ENCODE results near the gene ZBTB42.

ZBTB42 gene

GRCh38 chr14:104816616-104816884 is 15.6 kb downstream of the ZBTB42 start:
- no peaks in the 10 kb centered on the region for H3K27me3 ChIP-seq (ENCODE audit: control insufficient read depth, insufficient read depth, low read length)
- peak overlapping the region; percentile 20 for H3K4me3 ChIP-seq (ENCODE audit: low read length)
- no peaks in the 10 kb centered on the region for H3K36me3 ChIP-seq (ENCODE audit: control insufficient read depth, insufficient read depth, low read length)
- peak overlapping the region; percentile 78 for H3K9ac ChIP-seq (ENCODE audit: low read length)
- peaks cover 17% of the 10 kb centered on the region for H3K4me1 ChIP-seq (ENCODE audit: control insufficient read depth, insufficient read depth, low read length)
- no peaks in the 10 kb centered on the region for H3K9me3 ChIP-seq (ENCODE audit: control insufficient read depth, low read length)

GRCh38 chr14:104817930-104818713 is 17.2 kb downstream of the ZBTB42 start:
- Histone ChIP-seq H3K9me3 (ENCODE audit: control insufficient read depth, low read length) (no peaks in the 10 kb centered on the region), H3K9ac (ENCODE audit: low read length) (no peak overlapping the region), H3K27me3 (ENCODE audit: control insufficient read depth, insufficient read depth, low read length) (no peaks in the 10 kb centered on the region), H3K36me3 (ENCODE audit: control insufficient read depth, insufficient read depth, low read length) (no peaks in the 10 kb centered on the region), H3K4me3 (ENCODE audit: low read length) (no peak overlapping the region), H3K4me1 (ENCODE audit: control insufficient read depth, insufficient read depth, low read length) (peaks cover 18% of the 10 kb centered on the region)

DNA sequence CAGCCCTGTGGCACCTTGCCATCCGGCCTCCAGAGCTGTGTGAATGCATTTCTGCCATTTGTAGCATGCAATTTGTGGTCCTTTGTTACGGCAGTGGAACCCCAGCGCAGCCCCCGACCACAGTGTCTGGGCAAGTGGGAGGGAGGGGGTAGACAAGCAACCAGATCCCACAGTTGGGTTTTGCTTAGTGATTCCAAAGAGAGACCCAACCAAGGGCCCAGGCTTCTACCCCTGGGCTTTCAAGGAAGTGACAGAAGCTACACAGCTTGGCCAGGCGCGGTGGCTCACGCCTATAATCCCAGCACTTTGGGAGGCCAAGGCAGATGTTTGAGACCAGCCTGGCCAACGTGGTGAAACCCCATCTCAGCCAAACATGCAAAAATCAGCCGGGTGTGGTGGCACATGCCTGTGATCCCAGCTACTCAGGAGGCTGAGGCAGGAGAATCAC is 17.8 kb downstream of the ZBTB42 start:
- Histone ChIP-seq H3K9ac (ENCODE audit: low read length) (no peak overlapping the region), H3K9me3 (ENCODE audit: control insufficient read depth, low read length) (no peaks in the 10 kb centered on the region), H3K4me1 (ENCODE audit: control insufficient read depth, insufficient read depth, low read length) (peaks cover 18% of the 10 kb centered on the region), H3K4me3 (ENCODE audit: low read length) (no peak overlapping the region), H3K27me3 (ENCODE audit: control insufficient read depth, insufficient read depth, low read length) (no peaks in the 10 kb centered on the region), H3K36me3 (ENCODE audit: control insufficient read depth, insufficient read depth, low read length) (no peaks in the 10 kb centered on the region)

- no peak overlapping the region for H3K4me3 ChIP-seq (ENCODE audit: low read length)
- no peaks in the 10 kb centered on the region for H3K27me3 ChIP-seq (ENCODE audit: control insufficient read depth, insufficient read depth, low read length)
- H3K36me3 ChIP-seq (ENCODE audit: control insufficient read depth, insufficient read depth, low read length) = no peaks in the 10 kb centered on the region
- no peak overlapping the region for H3K9ac ChIP-seq (ENCODE audit: low read length)
- peaks cover 18% of the 10 kb centered on the region for H3K4me1 ChIP-seq (ENCODE audit: control insufficient read depth, insufficient read depth, low read length)
- H3K9me3 ChIP-seq (ENCODE audit: control insufficient read depth, low read length) = no peaks in the 10 kb centered on the region
These were observed 18.5 kb downstream of the ZBTB42 start for GRCh38 chr14:104819361-104819781.

DNA sequence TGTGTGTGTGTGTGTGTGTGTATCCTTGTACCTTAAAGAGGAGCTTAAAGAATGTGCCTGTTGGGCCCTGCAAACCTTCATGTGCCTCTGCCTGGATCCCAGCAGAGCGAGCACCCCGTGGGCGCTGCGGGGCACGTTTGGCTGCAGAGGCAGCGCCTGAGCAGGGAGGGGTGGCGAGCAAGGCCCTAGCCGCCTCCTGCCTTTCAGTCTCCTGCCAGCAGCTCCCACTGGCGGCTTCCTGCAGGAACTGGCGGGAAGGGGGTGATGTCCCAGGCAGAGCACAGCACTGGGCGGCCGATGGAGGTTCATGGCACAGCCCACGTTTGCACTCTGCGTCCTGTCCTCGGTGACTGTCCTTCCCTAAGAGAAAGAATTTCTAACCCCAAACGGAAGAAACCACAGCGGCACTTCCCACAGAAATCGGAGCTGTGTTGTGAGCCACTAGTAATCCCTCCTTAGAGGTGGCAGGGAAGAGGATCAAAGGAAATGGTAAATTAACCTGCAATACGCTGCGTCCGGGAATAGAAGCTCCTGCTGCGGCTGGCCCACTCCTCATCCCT is 19.8 kb downstream of the ZBTB42 start:
- Histone ChIP-seq H3K27me3 (ENCODE audit: control insufficient read depth, insufficient read depth, low read length) (peaks cover 8% of the 10 kb centered on the region), H3K9me3 (ENCODE audit: control insufficient read depth, low read length) (no peaks in the 10 kb centered on the region), H3K36me3 (ENCODE audit: control insufficient read depth, insufficient read depth, low read length) (no peaks in the 10 kb centered on the region), H3K4me1 (ENCODE audit: control insufficient read depth, insufficient read depth, low read length) (peaks cover 22% of the 10 kb centered on the region), H3K9ac (ENCODE audit: low read length) (no peak overlapping the region), H3K4me3 (ENCODE audit: low read length) (no peak overlapping the region)

DNA sequence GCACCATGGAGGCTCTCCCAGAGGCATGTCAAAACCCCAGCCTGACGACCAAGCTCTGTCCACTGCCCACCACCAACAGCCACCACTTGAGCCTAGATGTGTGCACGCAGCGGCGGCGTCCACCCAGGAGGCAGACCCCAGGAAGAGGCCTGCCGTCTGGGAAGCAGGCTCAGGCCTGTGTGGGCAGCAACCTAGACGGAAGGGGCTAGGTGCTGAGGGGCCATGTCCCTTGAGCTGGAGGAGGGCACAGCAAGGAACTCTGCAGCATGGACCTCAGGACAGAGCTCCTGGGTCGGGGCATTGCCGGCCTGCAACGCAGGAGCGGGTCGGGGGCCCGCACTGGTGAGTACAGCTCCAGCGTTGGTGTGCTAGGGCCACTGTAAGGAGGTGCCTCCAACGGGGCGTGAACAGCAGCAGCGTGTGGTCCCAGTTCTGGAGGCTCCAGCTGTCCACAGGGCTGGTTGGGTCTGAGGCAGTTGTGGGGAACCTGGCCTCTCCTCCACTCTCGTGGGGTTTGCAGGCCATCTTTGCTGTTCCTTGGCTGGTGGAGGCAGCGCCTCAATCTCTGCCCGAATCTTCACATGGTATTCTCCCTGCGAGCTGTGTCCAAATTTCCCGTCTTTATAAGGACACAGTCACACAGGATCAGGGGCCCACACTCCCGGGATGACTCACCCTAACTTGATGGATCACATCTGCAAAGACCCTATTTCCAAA is 20.5 kb downstream of the ZBTB42 start:
- Histone ChIP-seq H3K36me3 (ENCODE audit: control insufficient read depth, insufficient read depth, low read length) (no peaks in the 10 kb centered on the region), H3K9me3 (ENCODE audit: control insufficient read depth, low read length) (no peaks in the 10 kb centered on the region), H3K9ac (ENCODE audit: low read length) (no peak overlapping the region), H3K4me3 (ENCODE audit: low read length) (no peak overlapping the region), H3K4me1 (ENCODE audit: control insufficient read depth, insufficient read depth, low read length) (peaks cover 26% of the 10 kb centered on the region), H3K27me3 (ENCODE audit: control insufficient read depth, insufficient read depth, low read length) (peaks cover 8% of the 10 kb centered on the region)

DNA sequence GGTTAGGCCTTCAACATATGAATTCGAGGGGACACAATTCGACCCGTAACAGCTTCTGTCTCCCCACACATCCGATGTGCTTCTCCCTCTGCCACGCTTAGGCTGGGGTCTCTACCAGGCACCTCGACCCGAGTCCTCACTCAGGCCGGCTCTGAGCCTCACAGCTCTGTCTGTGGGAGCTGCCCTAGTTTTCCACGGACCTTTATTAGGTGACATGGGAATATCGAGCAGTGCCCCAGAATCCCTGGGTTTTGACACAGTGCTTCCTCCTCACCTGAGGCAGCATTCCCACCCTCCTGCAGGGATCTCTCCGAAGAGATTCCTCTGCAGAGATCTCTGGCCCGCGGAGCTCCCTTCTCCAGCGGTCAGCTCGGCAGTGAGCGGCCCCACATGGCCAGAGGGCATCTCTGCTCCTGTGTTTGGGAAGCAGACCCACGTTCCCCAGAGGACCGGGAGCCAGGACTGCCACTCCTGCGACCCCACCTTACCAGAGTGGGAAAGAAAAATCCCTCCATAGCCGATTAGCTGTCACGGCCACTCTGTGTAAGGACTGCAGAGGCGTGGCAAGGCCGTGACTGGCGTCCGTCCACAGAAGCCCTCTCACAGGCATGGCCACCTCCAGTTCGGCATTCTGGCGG is 21.2 kb downstream of the ZBTB42 start:
- peaks cover 8% of the 10 kb centered on the region for H3K27me3 ChIP-seq (ENCODE audit: control insufficient read depth, insufficient read depth, low read length)
- no peak overlapping the region for H3K4me3 ChIP-seq (ENCODE audit: low read length)
- no peaks in the 10 kb centered on the region for H3K9me3 ChIP-seq (ENCODE audit: control insufficient read depth, low read length)
- H3K4me1 ChIP-seq (ENCODE audit: control insufficient read depth, insufficient read depth, low read length) = peaks cover 23% of the 10 kb centered on the region
- no peaks in the 10 kb centered on the region for H3K36me3 ChIP-seq (ENCODE audit: control insufficient read depth, insufficient read depth, low read length)
- no peak overlapping the region for H3K9ac ChIP-seq (ENCODE audit: low read length)

GRCh38 chr14:104822821-104823615 is 22.1 kb downstream of the ZBTB42 start:
- no peaks in the 10 kb centered on the region for H3K36me3 ChIP-seq (ENCODE audit: control insufficient read depth, insufficient read depth, low read length)
- H3K9me3 ChIP-seq (ENCODE audit: control insufficient read depth, low read length) = no peaks in the 10 kb centered on the region
- H3K9ac ChIP-seq (ENCODE audit: low read length) = no peak overlapping the region

GRCh38 chr14:104824353-104824997 is 23.6 kb downstream of the ZBTB42 start:
- no peaks in the 10 kb centered on the region for H3K9me3 ChIP-seq (ENCODE audit: control insufficient read depth, low read length)
- H3K36me3 ChIP-seq (ENCODE audit: control insufficient read depth, insufficient read depth, low read length) = no peaks in the 10 kb centered on the region
- H3K4me3 ChIP-seq (ENCODE audit: low read length) = no peak overlapping the region
- no peak overlapping the region for H3K9ac ChIP-seq (ENCODE audit: low read length)
- peaks cover 13% of the 10 kb centered on the region for H3K27me3 ChIP-seq (ENCODE audit: control insufficient read depth, insufficient read depth, low read length)
- H3K4me1 ChIP-seq (ENCODE audit: control insufficient read depth, insufficient read depth, low read length) = peaks cover 31% of the 10 kb centered on the region

More at GRCh38 chr14:104822821-104823615, 22.1 kb downstream of the ZBTB42 start:
- H3K4me1 ChIP-seq (ENCODE audit: control insufficient read depth, insufficient read depth, low read length) = peaks cover 31% of the 10 kb centered on the region
- no peak overlapping the region for H3K4me3 ChIP-seq (ENCODE audit: low read length)
- H3K27me3 ChIP-seq (ENCODE audit: control insufficient read depth, insufficient read depth, low read length) = peaks cover 13% of the 10 kb centered on the region

DNA sequence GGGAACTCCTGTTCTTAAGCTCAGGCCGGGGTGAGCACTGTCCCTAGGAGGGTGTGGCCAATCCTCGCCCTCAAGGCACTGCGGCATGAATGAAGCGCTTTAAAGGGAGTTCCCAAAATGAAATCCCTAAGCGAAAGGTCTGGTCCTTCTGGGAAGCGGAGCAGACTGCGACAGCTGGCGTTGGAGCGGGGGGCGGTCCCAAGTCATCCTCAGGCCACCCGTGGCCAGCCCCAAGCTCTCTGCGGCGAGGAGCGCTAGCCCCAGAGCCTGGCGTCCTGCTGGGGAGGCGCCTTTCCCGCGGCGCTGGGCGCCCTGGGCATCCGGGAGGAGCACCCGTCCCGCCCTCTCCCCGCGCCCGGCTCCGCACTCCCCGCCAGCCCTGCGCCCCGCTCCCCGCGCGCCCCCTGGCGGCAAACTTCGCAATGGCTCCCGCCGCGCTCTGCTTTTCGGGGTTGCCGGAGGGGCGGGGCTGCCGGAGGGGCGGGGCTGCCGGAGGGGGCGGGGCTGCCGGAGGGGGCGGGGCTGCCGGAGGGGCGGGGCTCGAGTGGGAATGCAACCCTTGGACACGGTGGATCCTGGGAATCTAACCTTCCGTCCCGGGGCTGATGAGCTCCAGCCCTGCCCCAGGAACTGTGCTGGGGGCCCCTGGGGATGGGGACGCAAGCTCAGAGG is 25.4 kb downstream of the ZBTB42 start:
- H3K4me1 ChIP-seq (ENCODE audit: control insufficient read depth, insufficient read depth, low read length) = peaks cover 24% of the 10 kb centered on the region
- no peaks in the 10 kb centered on the region for H3K9me3 ChIP-seq (ENCODE audit: control insufficient read depth, low read length)
- H3K4me3 ChIP-seq (ENCODE audit: low read length) = peak overlapping the region; percentile 41
- no peaks in the 10 kb centered on the region for H3K36me3 ChIP-seq (ENCODE audit: control insufficient read depth, insufficient read depth, low read length)
- H3K9ac ChIP-seq (ENCODE audit: low read length) = peak overlapping the region; percentile 53
- H3K27me3 ChIP-seq (ENCODE audit: control insufficient read depth, insufficient read depth, low read length) = peaks cover 13% of the 10 kb centered on the region

DNA sequence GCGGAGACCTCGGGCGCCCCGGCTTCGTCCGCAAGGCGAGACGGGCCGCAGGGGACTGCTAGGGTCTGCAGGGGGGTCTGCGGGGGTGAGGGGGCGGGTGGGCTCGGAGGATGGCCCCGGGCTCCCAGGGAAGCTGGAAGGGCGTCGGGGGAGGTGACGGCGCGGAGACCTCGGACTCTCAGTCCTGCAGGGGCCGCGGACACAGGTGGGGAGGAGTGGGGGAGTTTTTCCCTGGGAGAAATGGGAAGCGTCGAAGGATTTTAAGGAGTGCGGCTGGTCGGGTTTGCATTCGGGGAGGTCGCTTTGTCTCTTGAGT is 25.9 kb downstream of the ZBTB42 start:
- H3K4me3 ChIP-seq (ENCODE audit: low read length) = peak overlapping the region; percentile 8
- peaks cover 20% of the 10 kb centered on the region for H3K4me1 ChIP-seq (ENCODE audit: control insufficient read depth, insufficient read depth, low read length)
- no peaks in the 10 kb centered on the region for H3K36me3 ChIP-seq (ENCODE audit: control insufficient read depth, insufficient read depth, low read length)
- peak overlapping the region; percentile 55 for H3K9ac ChIP-seq (ENCODE audit: low read length)
- no peaks in the 10 kb centered on the region for H3K9me3 ChIP-seq (ENCODE audit: control insufficient read depth, low read length)
- peaks cover 13% of the 10 kb centered on the region for H3K27me3 ChIP-seq (ENCODE audit: control insufficient read depth, insufficient read depth, low read length)
